Measurements from ENCODE around the gene NFIA.

NFIA gene

GRCh38 chr1:61289232-61290098 is 207.1 kb downstream of the NFIA start:
- DNase-seq (ENCODE audit: low read depth in 1 of 2, low spot score in 1 of 2): no peak

- DNase-seq (ENCODE audit: low read depth in 1 of 2, low spot score in 1 of 2): no peak
Measured at GRCh38 chr1:61290525-61290924, 208.2 kb downstream of the NFIA start.

GRCh38 chr1:61293197-61293596 is 210.8 kb downstream of the NFIA start:
- no peak for DNase-seq (ENCODE audit: low read depth in 1 of 2, low spot score in 1 of 2)

GRCh38 chr1:61293986-61294504 is 211.7 kb downstream of the NFIA start:
- no peak for DNase-seq (ENCODE audit: low read depth in 1 of 2, low spot score in 1 of 2)

GRCh38 chr1:61294930-61295329 is 212.6 kb downstream of the NFIA start:
- DNase-seq (ENCODE audit: low read depth in 1 of 2, low spot score in 1 of 2): no peak

- no peak for DNase-seq (ENCODE audit: low read depth in 1 of 2, low spot score in 1 of 2)
Measured at GRCh38 chr1:61295818-61296537, 213.6 kb downstream of the NFIA start.

- no peak for DNase-seq (ENCODE audit: low read depth in 1 of 2, low spot score in 1 of 2)
Measured at GRCh38 chr1:61297887-61298286, 215.5 kb downstream of the NFIA start.

- no peak for DNase-seq (ENCODE audit: low read depth in 1 of 2, low spot score in 1 of 2)
Measured at GRCh38 chr1:61299463-61299862, 217.1 kb downstream of the NFIA start.

- no peak for DNase-seq (ENCODE audit: low read depth in 1 of 2, low spot score in 1 of 2)
Measured at GRCh38 chr1:61300899-61301298, 218.5 kb downstream of the NFIA start.

GRCh38 chr1:61301824-61302657 is 219.7 kb downstream of the NFIA start:
- no peak for DNase-seq (ENCODE audit: low read depth in 1 of 2, low spot score in 1 of 2)

GRCh38 chr1:61307422-61308142 is 225.2 kb downstream of the NFIA start:
- DNase-seq (ENCODE audit: low read depth in 1 of 2, low spot score in 1 of 2): no peak

GRCh38 chr1:61310057-61310456 is 227.7 kb downstream of the NFIA start:
- DNase-seq (ENCODE audit: low read depth in 1 of 2, low spot score in 1 of 2): no peak

GRCh38 chr1:61310538-61310937 is 228.2 kb downstream of the NFIA start:
- no peak for DNase-seq (ENCODE audit: low read depth in 1 of 2, low spot score in 1 of 2)

GRCh38 chr1:61313906-61314422 is 231.6 kb downstream of the NFIA start:
- no peak for DNase-seq (ENCODE audit: low read depth in 1 of 2, low spot score in 1 of 2)

GRCh38 chr1:61315011-61315410 is 232.7 kb downstream of the NFIA start:
- DNase-seq (ENCODE audit: low read depth in 1 of 2, low spot score in 1 of 2): no peak

GRCh38 chr1:61316493-61316892 is 234.1 kb downstream of the NFIA start:
- DNase-seq (ENCODE audit: low read depth in 1 of 2, low spot score in 1 of 2): no peak

- no peak for DNase-seq (ENCODE audit: low read depth in 1 of 2, low spot score in 1 of 2)
Measured at GRCh38 chr1:61318319-61319125, 236.2 kb downstream of the NFIA start.

- DNase-seq (ENCODE audit: low read depth in 1 of 2, low spot score in 1 of 2): no peak
Measured at GRCh38 chr1:61320575-61320974, 238.2 kb downstream of the NFIA start.

- DNase-seq (ENCODE audit: low read depth in 1 of 2, low spot score in 1 of 2): no peak
Measured at GRCh38 chr1:61322008-61322744, 239.8 kb downstream of the NFIA start.
